ENCODE data around the gene ABCD4.

DNA sequence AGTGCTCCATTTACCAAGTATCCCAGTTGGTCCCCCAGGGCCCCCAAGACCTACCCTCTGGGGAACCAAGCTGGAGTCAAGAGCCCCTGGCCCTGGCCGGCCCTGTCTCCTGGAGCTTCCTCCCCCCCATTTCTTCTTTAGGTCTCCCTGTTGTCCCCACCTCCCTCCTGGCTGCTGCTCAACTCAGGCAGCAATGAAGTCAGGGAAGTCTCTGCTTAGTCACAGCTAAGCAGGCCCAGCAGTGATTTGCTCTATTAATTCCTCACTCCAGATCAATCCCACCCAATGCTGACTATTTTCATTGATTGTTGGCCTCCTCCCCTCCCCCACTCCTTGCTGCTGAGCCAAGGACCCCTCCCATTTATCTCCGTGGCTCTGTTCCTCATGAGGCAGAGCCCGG, 35.1 kb downstream of the ABCD4 start:
- TF ChIP-seq, protein P1, sequence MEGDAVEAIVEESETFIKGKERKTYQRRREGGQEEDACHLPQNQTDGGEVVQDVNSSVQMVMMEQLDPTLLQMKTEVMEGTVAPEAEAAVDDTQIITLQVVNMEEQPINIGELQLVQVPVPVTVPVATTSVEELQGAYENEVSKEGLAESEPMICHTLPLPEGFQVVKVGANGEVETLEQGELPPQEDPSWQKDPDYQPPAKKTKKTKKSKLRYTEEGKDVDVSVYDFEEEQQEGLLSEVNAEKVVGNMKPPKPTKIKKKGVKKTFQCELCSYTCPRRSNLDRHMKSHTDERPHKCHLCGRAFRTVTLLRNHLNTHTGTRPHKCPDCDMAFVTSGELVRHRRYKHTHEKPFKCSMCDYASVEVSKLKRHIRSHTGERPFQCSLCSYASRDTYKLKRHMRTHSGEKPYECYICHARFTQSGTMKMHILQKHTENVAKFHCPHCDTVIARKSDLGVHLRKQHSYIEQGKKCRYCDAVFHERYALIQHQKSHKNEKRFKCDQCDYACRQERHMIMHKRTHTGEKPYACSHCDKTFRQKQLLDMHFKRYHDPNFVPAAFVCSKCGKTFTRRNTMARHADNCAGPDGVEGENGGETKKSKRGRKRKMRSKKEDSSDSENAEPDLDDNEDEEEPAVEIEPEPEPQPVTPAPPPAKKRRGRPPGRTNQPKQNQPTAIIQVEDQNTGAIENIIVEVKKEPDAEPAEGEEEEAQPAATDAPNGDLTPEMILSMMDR (IDR thresholded peaks at IDR 0.05), result no peak
- no peak for TF ChIP-seq POLR2A (IDR thresholded peaks at IDR 0.05)
- TF ChIP-seq POLR2AphosphoS5 (IDR thresholded peaks at IDR 0.05), result no peak

Measured in gastroesophageal sphincter (tissue), 3 donors.